ENCODE results near the gene BTN1A1.
"Not testable (repeated sequence)": the region's sequence is repeated elsewhere in the genome, so short reads cannot be mapped to it uniquely, and the experiment has no call there.

GRCh38 chr6:26524314-26524713, 24.2 kb downstream of the BTN1A1 start:
- not testable (repeated sequence) for TF ChIP-seq CTCF (IDR thresholded peaks at IDR 0.05); RAD21 (conservative IDR thresholded peaks at IDR 0.05 in 1 of 2, IDR thresholded peaks at IDR 0.05 in 1 of 2)
